Spleen (tissue), 13 donors: ENCODE measurements around the gene OPN5. TPM values are rescaled to one million over a fixed set of nuclear protein-coding genes. Genes with fewer than 3 reads are reported as not detected.
A peak's percentile ranks its signal among the peaks of the same experiment; 100 is the strongest.

Source experiments
- DNase-seq: peaks from one replicate; pipeline ENCODE4 v3.0.0-alpha.2; 2020
- H3K27ac ChIP-seq, 8 donors: fragments of 200-600 bp; sonication (generic) in 7 of 8; 1 replicate in 4 of 8; 2 replicates in 4 of 8; pipeline versions ENCODE4 v1.5.0 to v1.8.0; 2016 to 2021; ENCODE audit warnings: inconsistent platforms in 4 of 8, mild to moderate bottlenecking in 4 of 8, moderate library complexity in 1 of 8
- H3K27me3 ChIP-seq, 7 donors: fragments of 200-600 bp; sonication (generic) in 6 of 7; replicated peaks in 1 of 7; 1 replicate in 4 of 7; 2 replicates in 3 of 7; pipeline versions ENCODE4 v1.5.0 to v1.8.0; 2016 to 2021; ENCODE audit warnings: inconsistent platforms in 3 of 7, mild to moderate bottlenecking in 1 of 7
- H3K36me3 ChIP-seq, 6 donors: fragments of 200-600 bp; sonication (generic) in 5 of 6; 1 replicate in 4 of 6; 2 replicates in 2 of 6; pipeline versions ENCODE4 v1.5.0 to v1.8.0; 2016 to 2021; ENCODE audit warnings: inconsistent platforms in 2 of 6
- H3K4me1 ChIP-seq, 6 donors: fragments of 200-600 bp; sonication (generic) in 5 of 6; 1 replicate in 3 of 6; 2 replicates in 3 of 6; pipeline versions ENCODE4 v1.5.0 to v1.8.0; 2016 to 2021; ENCODE audit warnings: inconsistent platforms in 3 of 6
- H3K4me3 ChIP-seq, 8 donors: fragments of 200-600 bp; sonication (generic) in 7 of 8; 1 replicate in 4 of 8; 2 replicates in 4 of 8; pipeline versions ENCODE4 v1.5.0 to v1.8.0; 2016 to 2021; ENCODE audit warnings: inconsistent platforms in 4 of 8, mild to moderate bottlenecking in 4 of 8, moderate library complexity in 2 of 8
- H3K9me3 ChIP-seq, 8 donors: fragments of 200-600 bp; sonication (generic) in 7 of 8; 1 replicate in 4 of 8; 2 replicates in 4 of 8; pipeline versions ENCODE4 v1.5.0 to v1.8.0; 2016 to 2021; ENCODE audit warnings: inconsistent platforms in 4 of 8
- POLR2A ChIP-seq, 3 donors: fragments of 450-650 bp; IDR thresholded peaks; one replicate each; pipeline ENCODE4 v1.5.1; 2017; ENCODE audit warnings: antibody characterized with exemption in 3 of 3, mild to moderate bottlenecking in 1 of 3
- POLR2AphosphoS5 ChIP-seq, 3 donors: sonication (generic); formaldehyde crosslinking; IDR thresholded peaks; one replicate each; pipeline ENCODE4 v1.5.1; 2017; ENCODE audit warnings: antibody characterized with exemption in 3 of 3
- WGBS, 5 donors: extraction: QIAGEN DNeasy Blood & Tissue Kit in 3 of 5; methylation state at CpG; one replicate each; pipeline versions ENCODE4 v1.1.5 to v1.1.7; 2013 to 2018; 5-methylcytosine and 5-hydroxymethylcytosine counted together
- intact Hi-C: fragments of 100-400 bp; cut with DNase I; formaldehyde crosslinking; loops from one replicate; pipeline ENCODE4 v1.15.0; 2023; ENCODE audit warnings: low total_unique reads
- long read RNA-seq, 2 donors: transcript quantifications; one replicate each; lab custom pipeline, GENCODE V29; 2026
- polyA plus RNA-seq, 3 donors: library from polyadenylated mRNA; stranded (reverse); fragments of 200-250 nt; gene quantifications; one replicate each; pipeline ENCODE4 v1.2.1, GENCODE V29; 2013
- total RNA-seq, 7 donors: library from RNA; depleted of rRNA in 3 of 7; stranded (reverse); fragments of >200 nt in 3 of 7; fragmentation: NEBNext Ultra II Directional in 4 of 7; extraction: Animal tissue kit (Norgen Biotek cat#: 25700) in 4 of 7; gene quantifications; one replicate each; pipeline versions ENCODE4 v1.1.0 to v1.2.1, GENCODE V29; 2016 to 2021
- TF ChIP-seq, protein P1 (sequence below), 11 experiments: fragments of 200-600 bp in 7 of 11; fragments of 450-650 bp in 4 of 11; sonication (generic) in 4 of 11; IDR thresholded peaks in 8 of 11; conservative IDR thresholded peaks in 3 of 11; 1 replicate in 7 of 11; 2 replicates in 4 of 11; pipeline versions ENCODE4 v1.4.0 to v1.8.0; 2016 to 2021; ENCODE audit warnings: antibody characterized with exemption in 11 of 11, inconsistent platforms in 4 of 11, mild to moderate bottlenecking in 1 of 11
- donor health status: healthy with polysubstance abuse.
- donor health status: DM: no; HTN: no; CAD: no; lungs with moderate emphysema.
- donor health status: DM: no; HTN: no; CAD: no.
- donor health status: Bipolar disorder and iron deficiency.
- donor health status: healthy.
- donor health status: DM: no; HTN: no; CAD: no.
- donor health status: DM: yes; HTN: yes; CAD: no.

The OPN5 gene, protein sequence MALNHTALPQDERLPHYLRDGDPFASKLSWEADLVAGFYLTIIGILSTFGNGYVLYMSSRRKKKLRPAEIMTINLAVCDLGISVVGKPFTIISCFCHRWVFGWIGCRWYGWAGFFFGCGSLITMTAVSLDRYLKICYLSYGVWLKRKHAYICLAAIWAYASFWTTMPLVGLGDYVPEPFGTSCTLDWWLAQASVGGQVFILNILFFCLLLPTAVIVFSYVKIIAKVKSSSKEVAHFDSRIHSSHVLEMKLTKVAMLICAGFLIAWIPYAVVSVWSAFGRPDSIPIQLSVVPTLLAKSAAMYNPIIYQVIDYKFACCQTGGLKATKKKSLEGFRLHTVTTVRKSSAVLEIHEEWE
- total RNA-seq (not detected), polyA plus RNA-seq (not detected)
- long read RNA-seq, donor 1 = 0 reads
- long read RNA-seq, donor 2 = 0 reads

DNA sequence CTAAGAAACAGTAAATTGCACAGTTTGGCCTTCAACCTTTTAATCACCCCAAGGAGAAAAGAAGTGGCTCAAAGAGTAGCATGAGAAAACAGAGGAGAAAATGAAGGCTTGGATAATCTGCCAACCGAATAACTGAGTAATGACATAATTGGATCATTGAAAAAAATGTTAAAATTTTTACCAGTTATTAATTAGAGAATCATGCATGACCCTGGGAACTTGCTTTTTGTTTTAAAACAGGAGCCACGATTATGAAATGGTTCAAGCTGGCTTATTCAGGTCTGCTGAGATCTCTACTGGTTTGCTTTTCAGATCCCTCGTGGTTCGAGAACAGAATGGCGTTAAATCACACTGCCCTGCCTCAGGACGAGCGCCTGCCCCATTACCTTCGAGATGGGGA is at the start of gene OPN5:
Gene OPN5 (plus strand): TSS at position 301 of the 400 bp plus-strand sequence. CDS start 35 bp downstream, at position 336.
- TF ChIP-seq POLR2AphosphoS5 (IDR thresholded peaks at IDR 0.05) = no peak
- TF ChIP-seq POLR2A (IDR thresholded peaks at IDR 0.05) = no peak
- TF ChIP-seq, protein P1, sequence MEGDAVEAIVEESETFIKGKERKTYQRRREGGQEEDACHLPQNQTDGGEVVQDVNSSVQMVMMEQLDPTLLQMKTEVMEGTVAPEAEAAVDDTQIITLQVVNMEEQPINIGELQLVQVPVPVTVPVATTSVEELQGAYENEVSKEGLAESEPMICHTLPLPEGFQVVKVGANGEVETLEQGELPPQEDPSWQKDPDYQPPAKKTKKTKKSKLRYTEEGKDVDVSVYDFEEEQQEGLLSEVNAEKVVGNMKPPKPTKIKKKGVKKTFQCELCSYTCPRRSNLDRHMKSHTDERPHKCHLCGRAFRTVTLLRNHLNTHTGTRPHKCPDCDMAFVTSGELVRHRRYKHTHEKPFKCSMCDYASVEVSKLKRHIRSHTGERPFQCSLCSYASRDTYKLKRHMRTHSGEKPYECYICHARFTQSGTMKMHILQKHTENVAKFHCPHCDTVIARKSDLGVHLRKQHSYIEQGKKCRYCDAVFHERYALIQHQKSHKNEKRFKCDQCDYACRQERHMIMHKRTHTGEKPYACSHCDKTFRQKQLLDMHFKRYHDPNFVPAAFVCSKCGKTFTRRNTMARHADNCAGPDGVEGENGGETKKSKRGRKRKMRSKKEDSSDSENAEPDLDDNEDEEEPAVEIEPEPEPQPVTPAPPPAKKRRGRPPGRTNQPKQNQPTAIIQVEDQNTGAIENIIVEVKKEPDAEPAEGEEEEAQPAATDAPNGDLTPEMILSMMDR (IDR thresholded peaks at IDR 0.05 in 8 of 11, conservative IDR thresholded peaks at IDR 0.05 in 3 of 11) = no peak
- DNase-seq = no peak
- peaks cover 0 to 8% (median 0%) of the 10 kb centered on the region in 6 donors for H3K4me1 ChIP-seq
- 87 to 90% (median 89%) methylated on average over 8 of the region's 8 CpGs for WGBS, 5 donors
- H3K36me3 ChIP-seq = no peaks in the 10 kb centered on the region
- no peak within 1 kb of the TSS for H3K27ac ChIP-seq
- H3K9me3 ChIP-seq = no peaks in the 10 kb centered on the region
- no peak within 1 kb of the TSS for H3K4me3 ChIP-seq
- H3K27me3 ChIP-seq = peaks cover 0 to 9% (median 0%) of the 10 kb centered on the region in 7 donors
- intact Hi-C loops = no loop called here

GRCh38 chr6:47733879-47734558 is 47.8 kb upstream of the OPN5 start:
- TF ChIP-seq POLR2A (IDR thresholded peaks at IDR 0.05) (no peak), POLR2AphosphoS5 (IDR thresholded peaks at IDR 0.05) (no peak)
- TF ChIP-seq, protein P1 (IDR thresholded peaks at IDR 0.05 in 8 of 11, conservative IDR thresholded peaks at IDR 0.05 in 3 of 11) = peak in 7 of 11 experiments; percentile 8 to 46 (median 31)
- H3K27me3 ChIP-seq = no peaks in the 10 kb centered on the region
- no peak for DNase-seq
- no peaks in the 10 kb centered on the region for H3K36me3 ChIP-seq
- no peak overlapping the region for H3K27ac ChIP-seq
- WGBS, 5 donors = 24 to 44% (median 35%) methylated on average over 2 of the region's 2 CpGs
- no peak overlapping the region for H3K4me3 ChIP-seq
- H3K9me3 ChIP-seq = no peaks in the 10 kb centered on the region
- H3K4me1 ChIP-seq = no peaks in the 10 kb centered on the region
- intact Hi-C loops = no loop called here

- WGBS, 5 donors = 67 to 79% (median 76%) methylated on average over 4 of the region's 4 CpGs
- H3K36me3 ChIP-seq = no peaks in the 10 kb centered on the region
- TF ChIP-seq POLR2A (IDR thresholded peaks at IDR 0.05) = no peak
- TF ChIP-seq, protein P1 (IDR thresholded peaks at IDR 0.05 in 8 of 11, conservative IDR thresholded peaks at IDR 0.05 in 3 of 11) = no peak
- no peak for TF ChIP-seq POLR2AphosphoS5 (IDR thresholded peaks at IDR 0.05)
Observed at GRCh38 chr6:47734831-47735481, 46.9 kb upstream of the OPN5 start.

More at GRCh38 chr6:47734831-47735481, 46.9 kb upstream of the OPN5 start:
- Histone ChIP-seq H3K27me3 (peaks cover 0 to 4% (median 0%) of the 10 kb centered on the region in 7 donors), H3K4me3 (no peak overlapping the region), H3K9me3 (no peaks in the 10 kb centered on the region), H3K27ac (no peak overlapping the region), H3K4me1 (no peaks in the 10 kb centered on the region)
- intact Hi-C loops = no loop called here
- no peak for DNase-seq
